Tibial artery (tissue), 4 donors: Measurements from ENCODE around the gene ADAT3.
A peak's percentile ranks its signal among the peaks of the same experiment; 100 is the strongest.
"Not testable (repeated sequence)": the region's sequence is repeated elsewhere in the genome, so short reads cannot be mapped to it uniquely, and the experiment has no call there.

ENCODE experiments used
- DNase-seq, 2 donors: peaks; one replicate each; pipeline ENCODE4 v3.0.0-alpha.2; 2019
- H3K27ac ChIP-seq, 2 donors: fragments of 200-600 bp; sonication (generic) in 1 of 2; 1 replicate in 1 of 2; 2 replicates in 1 of 2; pipeline ENCODE4 v1.5.1; 2018 to 2019; ENCODE audit warnings: mild to moderate bottlenecking in 1 of 2
- H3K27me3 ChIP-seq, 2 donors: fragments of 200-600 bp; sonication (generic) in 1 of 2; one replicate each; pipeline versions ENCODE4 v1.5.1 to v1.6.0; 2016 to 2019
- H3K36me3 ChIP-seq, 3 donors: fragments of 200-600 bp; sonication (generic) in 2 of 3; one replicate each; pipeline ENCODE4 v1.5.1; 2016 to 2019; ENCODE audit warnings: mild to moderate bottlenecking in 2 of 3
- H3K4me1 ChIP-seq, 4 donors: fragments of 200-600 bp; sonication (generic) in 2 of 4; 1 replicate in 3 of 4; 2 replicates in 1 of 4; pipeline ENCODE4 v1.5.1; 2016 to 2019
- H3K4me3 ChIP-seq, 2 donors: fragments of 200-600 bp; sonication (generic) in 1 of 2; 1 replicate in 1 of 2; 2 replicates in 1 of 2; pipeline ENCODE4 v1.5.1; 2018 to 2019; ENCODE audit warnings: mild to moderate bottlenecking in 2 of 2
- H3K9me3 ChIP-seq, 3 donors: fragments of 200-600 bp; sonication (generic) in 1 of 3; one replicate each; pipeline ENCODE4 v1.5.1; 2016 to 2019
- intact Hi-C: fragments of 100-400 bp; cut with DNase I; formaldehyde crosslinking; loops from one replicate; pipeline ENCODE4 v1.15.0; 2023; ENCODE audit warnings: low total_unique reads
- TF ChIP-seq, protein P1 (sequence below), 2 experiments: fragments of 200-600 bp in 1 of 2; fragments of 450-650 bp in 1 of 2; IDR thresholded peaks; one replicate each; pipeline ENCODE4 v1.5.1; 2017 to 2019; ENCODE audit warnings: antibody characterized with exemption in 2 of 2, mild to moderate bottlenecking in 1 of 2, moderate library complexity in 1 of 2

Gene ADAT3

DNA sequence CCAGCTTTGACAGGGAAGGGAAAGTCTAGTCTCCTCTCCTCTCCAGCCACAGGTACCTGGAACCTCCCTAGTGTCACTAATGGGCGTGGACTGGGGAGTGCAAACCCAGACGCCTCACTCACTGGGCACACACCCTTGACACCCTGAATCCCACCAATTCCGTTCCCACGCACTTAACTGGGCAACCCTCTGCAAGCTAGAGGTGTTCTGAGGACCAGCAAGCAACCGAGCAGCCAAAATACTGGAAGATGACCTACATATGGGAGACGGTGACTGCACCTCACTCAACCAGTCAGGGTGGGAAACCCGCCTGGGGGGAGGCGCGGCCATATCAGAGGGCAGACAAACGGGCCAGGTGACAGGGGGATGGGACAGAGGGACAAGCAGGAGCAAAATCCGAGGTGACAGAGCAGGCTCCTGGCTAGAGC, 20.9 kb upstream of the ADAT3 start:
- H3K4me1 ChIP-seq = peaks cover 0 to 51% (median 36%) of the 10 kb centered on the region in 4 donors
- no peak for DNase-seq

DNA sequence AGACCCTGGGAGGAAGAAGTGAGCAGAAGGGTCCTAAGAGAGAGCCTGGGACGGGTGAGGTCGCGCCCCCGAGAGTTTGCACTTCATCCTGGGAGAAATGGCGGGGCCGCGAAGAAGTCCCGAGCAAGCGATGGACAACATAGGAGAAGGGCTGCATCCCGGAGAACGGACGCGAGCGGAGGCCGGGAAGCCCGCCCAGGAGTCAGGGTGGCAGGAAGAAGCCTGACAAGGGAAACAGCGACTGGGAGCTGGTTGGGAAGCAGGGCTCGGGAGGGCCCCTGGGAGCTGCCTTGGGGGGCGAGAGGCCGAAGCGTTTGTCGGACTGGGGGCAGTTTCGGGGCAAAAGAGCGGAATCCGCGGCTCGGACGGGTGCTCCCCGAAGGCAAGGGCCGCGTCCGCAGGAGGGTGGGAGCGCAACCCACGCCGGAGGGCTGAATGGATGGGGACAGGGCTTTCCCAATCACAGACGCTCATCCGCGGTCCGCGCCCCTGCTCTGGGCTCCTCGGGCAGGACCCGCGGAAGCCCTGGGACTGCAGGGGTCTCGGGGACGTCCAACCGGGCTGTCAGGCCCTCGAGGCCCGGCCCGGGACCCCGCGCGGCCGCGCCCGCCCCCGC, 20.4 kb upstream of the ADAT3 start:
- Histone ChIP-seq H3K27ac (peak overlapping the region; percentile 79), H3K36me3 (peaks cover 0 to 13% (median 0%) of the 10 kb centered on the region in 3 donors), H3K4me1 (peaks cover 0 to 51% (median 36%) of the 10 kb centered on the region in 4 donors), H3K27me3 (no peaks in the 10 kb centered on the region), H3K9me3 (no peaks in the 10 kb centered on the region), H3K4me3 (peak overlapping the region; percentile 84 to 94)
- peak in 1 of 2 donors; percentile 70 for DNase-seq
- TF ChIP-seq, protein P1, sequence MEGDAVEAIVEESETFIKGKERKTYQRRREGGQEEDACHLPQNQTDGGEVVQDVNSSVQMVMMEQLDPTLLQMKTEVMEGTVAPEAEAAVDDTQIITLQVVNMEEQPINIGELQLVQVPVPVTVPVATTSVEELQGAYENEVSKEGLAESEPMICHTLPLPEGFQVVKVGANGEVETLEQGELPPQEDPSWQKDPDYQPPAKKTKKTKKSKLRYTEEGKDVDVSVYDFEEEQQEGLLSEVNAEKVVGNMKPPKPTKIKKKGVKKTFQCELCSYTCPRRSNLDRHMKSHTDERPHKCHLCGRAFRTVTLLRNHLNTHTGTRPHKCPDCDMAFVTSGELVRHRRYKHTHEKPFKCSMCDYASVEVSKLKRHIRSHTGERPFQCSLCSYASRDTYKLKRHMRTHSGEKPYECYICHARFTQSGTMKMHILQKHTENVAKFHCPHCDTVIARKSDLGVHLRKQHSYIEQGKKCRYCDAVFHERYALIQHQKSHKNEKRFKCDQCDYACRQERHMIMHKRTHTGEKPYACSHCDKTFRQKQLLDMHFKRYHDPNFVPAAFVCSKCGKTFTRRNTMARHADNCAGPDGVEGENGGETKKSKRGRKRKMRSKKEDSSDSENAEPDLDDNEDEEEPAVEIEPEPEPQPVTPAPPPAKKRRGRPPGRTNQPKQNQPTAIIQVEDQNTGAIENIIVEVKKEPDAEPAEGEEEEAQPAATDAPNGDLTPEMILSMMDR (IDR thresholded peaks at IDR 0.05) = no peak
- intact Hi-C loops = no loop called here

More for the DNA sequence above, 20.9 kb upstream of the ADAT3 start:
- intact Hi-C loops = no loop called here
- Histone ChIP-seq H3K27me3 (no peaks in the 10 kb centered on the region), H3K27ac (peak overlapping the region; percentile 79), H3K4me3 (peak overlapping the region; percentile 84 to 94), H3K9me3 (no peaks in the 10 kb centered on the region), H3K36me3 (peaks cover 0 to 14% (median 0%) of the 10 kb centered on the region in 3 donors)
- TF ChIP-seq, protein P1 (IDR thresholded peaks at IDR 0.05) = no peak

DNA sequence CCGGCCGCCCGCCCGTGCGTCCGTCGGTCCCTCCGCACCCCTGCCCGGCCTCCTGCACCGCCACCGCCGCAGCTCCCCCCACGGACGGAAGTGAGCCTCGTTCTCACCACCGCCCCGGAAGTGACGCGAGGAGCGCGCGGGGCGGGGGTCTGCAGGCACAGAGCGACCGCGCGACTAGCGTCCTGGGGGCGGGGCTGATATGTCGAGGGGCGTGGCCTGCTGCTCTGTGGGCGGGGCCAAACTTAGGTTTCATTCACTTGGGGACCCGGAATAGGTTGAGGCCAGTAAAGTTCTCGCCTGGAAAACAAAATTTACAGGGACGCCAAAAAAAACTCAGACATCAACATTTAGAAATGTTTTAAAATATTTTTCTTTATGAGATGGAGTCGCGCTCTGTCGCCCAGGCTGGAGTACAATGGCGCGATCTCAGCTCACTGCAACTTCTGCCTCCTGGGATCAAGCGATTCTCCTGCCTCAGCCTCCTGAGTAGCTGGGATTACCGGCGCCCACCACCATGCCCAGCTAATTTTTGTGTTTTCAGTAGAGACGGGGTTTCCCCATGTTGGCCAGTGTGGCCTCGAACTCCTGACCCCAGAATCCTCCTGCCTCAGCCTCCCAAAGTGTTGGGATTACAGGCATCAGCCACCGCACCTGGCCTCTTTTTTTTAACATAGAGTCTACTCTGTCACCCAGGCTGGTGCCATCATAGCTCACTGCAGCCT, 19.6 kb upstream of the ADAT3 start, which contains the start of gene ABHD17A:
Gene ABHD17A, minus strand, starts transcription at position 99 of the 722 bp plus-strand sequence. CDS start 3,930 bp downstream, outside the sequence.
- Histone ChIP-seq H3K4me1 (peaks cover 0 to 45% (median 36%) of the 10 kb centered on the region in 4 donors), H3K4me3 (peak within 1 kb of the TSS; percentile 84 to 94), H3K27ac (peak within 1 kb of the TSS; percentile 79)
- intact Hi-C loops, H3K27me3 ChIP-seq, H3K36me3 ChIP-seq, H3K9me3 ChIP-seq: not testable (repeated sequence)
- DNase-seq = peak; percentile 91 to 96

DNA sequence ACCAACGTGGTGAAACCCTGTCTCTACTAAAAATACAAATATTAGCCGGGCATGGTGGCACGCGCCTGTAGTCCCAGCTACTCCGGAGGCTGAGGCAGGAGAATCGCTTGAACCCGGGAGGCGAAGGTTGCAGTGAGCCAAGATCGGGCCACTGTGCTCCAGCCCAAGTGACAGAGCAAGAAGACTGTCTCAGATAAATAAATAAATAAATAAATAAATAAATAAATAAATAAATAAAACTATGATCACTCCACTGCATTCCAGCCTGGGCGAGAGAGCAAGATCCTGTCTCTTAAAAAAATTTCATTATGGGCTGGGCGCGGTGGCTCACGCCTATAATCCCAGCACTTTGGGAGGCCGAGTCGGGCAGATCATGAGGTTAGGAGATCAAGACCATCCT, 18.8 kb upstream of the ADAT3 start:
- intact Hi-C loops, DNase-seq, H3K27me3 ChIP-seq, H3K4me3 ChIP-seq, H3K36me3 ChIP-seq, H3K9me3 ChIP-seq, H3K27ac ChIP-seq: not testable (repeated sequence)
- peaks cover 0 to 39% (median 31%) of the 10 kb centered on the region in 4 donors for H3K4me1 ChIP-seq

DNA sequence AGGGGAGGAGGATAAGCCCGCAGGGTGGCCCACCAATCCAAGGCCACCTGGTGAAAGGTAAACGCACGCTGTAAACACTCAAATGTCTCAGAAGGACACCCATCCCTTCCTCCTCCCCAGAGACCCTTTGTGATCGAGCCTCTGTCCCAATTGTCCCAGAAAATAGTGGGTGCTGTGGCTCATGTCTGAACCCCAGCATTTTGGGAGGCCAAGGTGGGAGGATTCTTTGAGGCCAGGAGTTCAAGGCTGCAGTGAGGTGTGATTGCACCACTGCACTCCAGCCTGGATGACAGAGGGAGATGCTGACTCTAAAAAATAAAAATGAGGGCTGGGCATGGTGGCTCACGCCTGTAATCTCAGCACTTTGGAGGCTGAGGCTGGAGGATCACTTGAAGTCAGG, 16.8 kb upstream of the ADAT3 start:
- Histone ChIP-seq H3K9me3 (no peaks in the 10 kb centered on the region), H3K36me3 (no peaks in the 10 kb centered on the region), H3K4me3 (no peak overlapping the region), H3K27ac (no peak overlapping the region), H3K4me1 (peaks cover 0 to 21% (median 15%) of the 10 kb centered on the region in 4 donors), H3K27me3 (no peaks in the 10 kb centered on the region)
- TF ChIP-seq, protein P1 (IDR thresholded peaks at IDR 0.05) = no peak
- intact Hi-C loops = no loop called here
- DNase-seq = no peak

DNA sequence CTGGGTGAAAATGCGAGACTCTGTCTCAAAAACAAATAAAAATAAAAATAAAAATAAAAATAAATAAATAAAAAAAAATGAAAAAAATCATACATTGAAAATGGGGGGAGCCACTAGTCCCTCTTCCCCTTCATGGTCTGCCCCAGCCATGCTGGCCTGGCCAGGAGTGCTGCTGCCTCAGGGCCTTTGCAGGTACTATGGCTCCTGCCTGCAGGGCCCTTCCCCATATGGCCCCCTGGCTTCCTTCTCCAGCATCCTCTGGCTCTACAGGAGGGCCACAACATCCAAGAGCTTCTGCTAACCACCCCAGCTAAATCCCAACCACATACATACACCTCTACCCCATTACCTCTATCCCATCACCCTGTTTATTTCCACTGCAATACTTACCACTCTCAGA, 15.3 kb upstream of the ADAT3 start:
- TF ChIP-seq, protein P1 (IDR thresholded peaks at IDR 0.05) = no peak
- DNase-seq = no peak
- Histone ChIP-seq H3K4me3 (no peak overlapping the region), H3K27ac (no peak overlapping the region), H3K27me3 (no peaks in the 10 kb centered on the region), H3K36me3 (no peaks in the 10 kb centered on the region), H3K4me1 (peaks cover 0 to 7% (median 2%) of the 10 kb centered on the region in 4 donors), H3K9me3 (no peaks in the 10 kb centered on the region)
- intact Hi-C loops = no loop called here
